ENCODE results near the gene CORO6. TPM values are rescaled to one million over a fixed set of nuclear protein-coding genes. Genes with fewer than 3 reads are reported as not detected.

The CORO6 gene
- total and polyA plus RNA-seq, 2 donors from 2014 or later, result 2.1 to 5.9 TPM

- DNase-seq (peak in 1 of 5 donors; percentile 29), FAIRE-seq (no peak)
- Histone ChIP-seq H3K27me3 (ENCODE audit: control insufficient read depth, insufficient read depth, low read length) (no peaks in the 10 kb centered on the region), H3K9me3 (ENCODE audit: control insufficient read depth in 2 of 3, insufficient read depth in 1 of 3, low read length in 3 of 3) (no peaks in the 10 kb centered on the region), H3K4me3 (ENCODE audit: low read length in 3 of 3) (no peak overlapping the region), H3K36me3 (ENCODE audit: control insufficient read depth in 2 of 3, insufficient read depth in 3 of 3, low read length in 3 of 3) (peaks cover 0 to 15% (median 8%) of the 10 kb centered on the region in 3 donors), H3K27ac (ENCODE audit: low read depth in 2 of 2, low read length in 2 of 2) (no peak overlapping the region), H3K9ac (ENCODE audit: low read length in 3 of 3) (no peak overlapping the region), H3K4me1 (ENCODE audit: control insufficient read depth in 2 of 3, insufficient read depth in 2 of 3, low read depth in 1 of 3, low read length in 3 of 3) (peaks cover 0 to 19% (median 5%) of the 10 kb centered on the region in 3 donors)
- intact Hi-C loops (cut with DNase I), result no loop called here
- no peak for TF ChIP-seq CTCF (IDR thresholded peaks at IDR 0.05; ENCODE audit: borderline replicate concordance, extremely low read depth, insufficient read depth)
Measured at GRCh38 chr17:29582254-29582765, 40.4 kb downstream of the CORO6 start.

- peaks cover 0 to 14% (median 5%) of the 10 kb centered on the region in 3 donors for H3K4me1 ChIP-seq (ENCODE audit: control insufficient read depth in 2 of 3, insufficient read depth in 2 of 3, low read depth in 1 of 3, low read length in 3 of 3)
Measured at GRCh38 chr17:29581583-29582253, 41.0 kb downstream of the CORO6 start.

GRCh38 chr17:29579866-29580771, 42.6 kb downstream of the CORO6 start:
- TF ChIP-seq CTCF (IDR thresholded peaks at IDR 0.05; ENCODE audit: borderline replicate concordance, extremely low read depth, insufficient read depth), result peak; percentile 91
- Histone ChIP-seq H3K9ac (ENCODE audit: low read length in 3 of 3) (no peak overlapping the region), H3K27me3 (ENCODE audit: control insufficient read depth, insufficient read depth, low read length) (no peaks in the 10 kb centered on the region), H3K4me1 (ENCODE audit: control insufficient read depth in 2 of 3, insufficient read depth in 2 of 3, low read depth in 1 of 3, low read length in 3 of 3) (peaks cover 0 to 7% (median 5%) of the 10 kb centered on the region in 3 donors), H3K27ac (ENCODE audit: low read depth in 2 of 2, low read length in 2 of 2) (no peak overlapping the region), H3K9me3 (ENCODE audit: control insufficient read depth in 2 of 3, insufficient read depth in 1 of 3, low read length in 3 of 3) (no peaks in the 10 kb centered on the region), H3K4me3 (ENCODE audit: low read length in 3 of 3) (no peak overlapping the region), H3K36me3 (ENCODE audit: control insufficient read depth in 2 of 3, insufficient read depth in 3 of 3, low read length in 3 of 3) (peaks cover 0 to 19% (median 18%) of the 10 kb centered on the region in 3 donors)
- DNase-seq, result peak; percentile 84 to 93 (median 89)
- FAIRE-seq, result no peak
- intact Hi-C loops (cut with DNase I), result no loop called here

More at GRCh38 chr17:29581583-29582253, 41.0 kb downstream of the CORO6 start:
- intact Hi-C loops (cut with DNase I), result no loop called here
- Histone ChIP-seq H3K9ac (ENCODE audit: low read length in 3 of 3) (no peak overlapping the region), H3K4me3 (ENCODE audit: low read length in 3 of 3) (no peak overlapping the region), H3K9me3 (ENCODE audit: control insufficient read depth in 2 of 3, insufficient read depth in 1 of 3, low read length in 3 of 3) (no peaks in the 10 kb centered on the region), H3K36me3 (ENCODE audit: control insufficient read depth in 2 of 3, insufficient read depth in 3 of 3, low read length in 3 of 3) (peaks cover 0 to 15% (median 8%) of the 10 kb centered on the region in 3 donors), H3K27ac (ENCODE audit: low read depth in 2 of 2, low read length in 2 of 2) (no peak overlapping the region), H3K27me3 (ENCODE audit: control insufficient read depth, insufficient read depth, low read length) (no peaks in the 10 kb centered on the region)
- no peak for TF ChIP-seq CTCF (IDR thresholded peaks at IDR 0.05; ENCODE audit: borderline replicate concordance, extremely low read depth, insufficient read depth)
- FAIRE-seq, result no peak
- peak in 2 of 5 donors; percentile 55 to 73 for DNase-seq

Measured in kidney (tissue), 14 donors.